Liver (tissue), 9 donors: ENCODE data around the gene VSIG4. TPM values are rescaled to one million over a fixed set of nuclear protein-coding genes. Genes with fewer than 3 reads are reported as not detected.

ENCODE experiments used
- DNase-seq: peaks from one replicate; pipeline ENCODE4 v3.0.0-alpha.2; 2017; ENCODE audit warnings: low spot score
- H3K27ac ChIP-seq, 2 donors: one replicate each; pipeline ENCODE4 v1.7.0; 2013; ENCODE audit warnings: inconsistent platforms in 2 of 2, low read length in 2 of 2, control low read depth in 1 of 2, low read depth in 1 of 2, mild to moderate bottlenecking in 1 of 2
- H3K27me3 ChIP-seq, 4 donors: one replicate each; pipeline versions ENCODE4 v1.6.1 to v1.7.0; 2013; ENCODE audit warnings: low read length in 3 of 4, inconsistent platforms in 1 of 4, mild to moderate bottlenecking in 1 of 4, moderate library complexity in 1 of 4; ENCODE audit not compliant: control insufficient read depth in 4 of 4, insufficient read depth in 4 of 4
- H3K36me3 ChIP-seq, 4 donors: one replicate each; pipeline versions ENCODE4 v1.6.1 to v1.7.0; 2013; ENCODE audit warnings: low read length in 3 of 4, mild to moderate bottlenecking in 3 of 4, low read depth in 1 of 4, moderate library complexity in 1 of 4; ENCODE audit not compliant: control insufficient read depth in 4 of 4, insufficient read depth in 3 of 4
- H3K4me1 ChIP-seq, 4 donors: one replicate each; pipeline versions ENCODE4 v1.6.1 to v1.7.0; 2013; ENCODE audit warnings: low read length in 3 of 4, mild to moderate bottlenecking in 3 of 4, moderate library complexity in 1 of 4; ENCODE audit not compliant: control insufficient read depth in 4 of 4, insufficient read depth in 4 of 4
- H3K4me3 ChIP-seq, 3 donors: one replicate each; pipeline versions ENCODE4 v1.6.1 to v1.7.0; 2013; ENCODE audit warnings: low read length in 3 of 3, control low read depth in 1 of 3, low read depth in 1 of 3, mild to moderate bottlenecking in 1 of 3
- H3K9ac ChIP-seq, 2 donors: one replicate each; pipeline ENCODE4 v1.7.0; 2013; ENCODE audit warnings: low read length in 2 of 2, mild to moderate bottlenecking in 2 of 2, moderate library complexity in 2 of 2, control low read depth in 1 of 2, low read depth in 1 of 2
- H3K9me3 ChIP-seq, 4 donors: one replicate each; pipeline versions ENCODE4 v1.6.1 to v1.7.0; 2013; ENCODE audit warnings: low read length in 3 of 4; ENCODE audit not compliant: control insufficient read depth in 4 of 4
- ATF3 ChIP-seq: IDR thresholded peaks from 2 replicates; pipeline ENCODE4 v1.6.1; 2016; ENCODE audit warnings: antibody characterized with exemption
- CTCF ChIP-seq: fragments of 150-350 bp; IDR thresholded peaks from 2 replicates; pipeline ENCODE4 v1.5.1; 2017; ENCODE audit warnings: improper control_type of control experiment, low read depth, low read length; ENCODE audit not compliant: missing input control
- EGR1 ChIP-seq, 2 donors: IDR thresholded peaks; 2 replicates each; pipeline ENCODE4 v1.6.1; 2016 to 2018; ENCODE audit warnings: antibody characterized with exemption in 2 of 2, low read depth in 2 of 2
- FOXA1 ChIP-seq: IDR thresholded peaks from 2 replicates; pipeline ENCODE4 v1.6.1; 2016; ENCODE audit warnings: antibody characterized with exemption
- FOXA2 ChIP-seq: IDR thresholded peaks from 2 replicates; pipeline ENCODE4 v1.6.1; 2016; ENCODE audit warnings: antibody characterized with exemption
- GABPA ChIP-seq, 2 donors: IDR thresholded peaks in 1 of 2; conservative IDR thresholded peaks in 1 of 2; 2 replicates each; pipeline ENCODE4 v1.6.1; 2016; ENCODE audit warnings: antibody characterized with exemption in 2 of 2, mild to moderate bottlenecking in 1 of 2, moderate library complexity in 1 of 2
- HNF4A ChIP-seq, 2 donors: conservative IDR thresholded peaks; 2 replicates each; pipeline ENCODE4 v1.6.1; 2016; ENCODE audit warnings: antibody characterized with exemption in 2 of 2, mild to moderate bottlenecking in 2 of 2
- HNF4G ChIP-seq: IDR thresholded peaks from 2 replicates; pipeline ENCODE4 v1.6.1; 2016; ENCODE audit warnings: antibody characterized with exemption
- JUND ChIP-seq, 2 donors: IDR thresholded peaks; 2 replicates each; pipeline ENCODE4 v1.6.1; 2016; ENCODE audit warnings: antibody characterized with exemption in 2 of 2
- MAX ChIP-seq: IDR thresholded peaks from 2 replicates; pipeline ENCODE4 v1.6.1; 2016; ENCODE audit warnings: antibody characterized with exemption
- NR2F2 ChIP-seq: IDR thresholded peaks from 2 replicates; pipeline ENCODE4 v1.6.1; 2016; ENCODE audit warnings: antibody characterized with exemption
- RAD21 ChIP-seq, 2 donors: IDR thresholded peaks; 2 replicates each; pipeline ENCODE4 v1.6.1; 2016; ENCODE audit warnings: antibody characterized with exemption in 2 of 2, mild to moderate bottlenecking in 2 of 2
- REST ChIP-seq: IDR thresholded peaks from 2 replicates; pipeline ENCODE4 v1.6.1; 2016; ENCODE audit warnings: antibody characterized with exemption, mild to moderate bottlenecking
- RXRA ChIP-seq, 2 donors: IDR thresholded peaks; 2 replicates each; pipeline ENCODE4 v1.6.1; 2017 to 2018; ENCODE audit warnings: antibody characterized with exemption in 2 of 2, mild to moderate bottlenecking in 1 of 2
- SP1 ChIP-seq: IDR thresholded peaks from 2 replicates; pipeline ENCODE4 v1.6.1; 2018; ENCODE audit warnings: antibody characterized with exemption, mild to moderate bottlenecking
- TAF1 ChIP-seq: conservative IDR thresholded peaks from 2 replicates; pipeline ENCODE4 v1.6.1; 2016; ENCODE audit warnings: antibody characterized with exemption, mild to moderate bottlenecking
- YY1 ChIP-seq: IDR thresholded peaks from 2 replicates; pipeline ENCODE4 v1.6.1; 2016; ENCODE audit warnings: antibody characterized with exemption, mild to moderate bottlenecking
- ZBTB33 ChIP-seq: IDR thresholded peaks from 2 replicates; pipeline ENCODE4 v1.6.1; 2016; ENCODE audit warnings: antibody characterized with exemption
- WGBS: extraction: QIAGEN DNeasy Blood & Tissue Kit; methylation state at CpG from one replicate; pipeline ENCODE4 v1.1.7; 2013; 5-methylcytosine and 5-hydroxymethylcytosine counted together
- polyA plus RNA-seq, 2 donors: library from polyadenylated mRNA; stranded (reverse) in 1 of 2; unstranded in 1 of 2; fragments of 200-250 nt in 1 of 2; fragments of >200 nt in 1 of 2; fragmentation: Nextera tagmentation in 1 of 2; extraction: Ambion mirVana in 1 of 2; gene quantifications; one replicate each; pipeline versions ENCODE4 v1.2.1 to v1.2.3, GENCODE V29; 2013 to 2015
- total RNA-seq, 2 donors: library from RNA; depleted of rRNA; stranded (reverse); fragments of >200 nt; gene quantifications; one replicate each; pipeline ENCODE4 v1.2.3, GENCODE V29; 2014
- donor health status: healthy.
- donor health status: healthy.
- donor health status: healthy.
- donor health status: healthy.
- donor health status: healthy.

The VSIG4 gene
- total and polyA plus RNA-seq, 4 donors: 16.7 to 38.9 (median 36.3) TPM

GRCh38 chrX:66012094-66012534 is 27.8 kb downstream of the VSIG4 start:
- 76% methylated on average over 1 of the region's 1 CpG for WGBS
- no peaks in the 10 kb centered on the region for H3K9me3 ChIP-seq
- no peak for DNase-seq
- H3K27ac ChIP-seq: peak overlapping the region in 1 of 2 donors; percentile 54
- H3K9ac ChIP-seq: no peak overlapping the region
- TF ChIP-seq MAX: no peak
- no peak for TF ChIP-seq YY1
- TF ChIP-seq SP1: peak; percentile 11
- peaks cover 0 to 3% (median 0%) of the 10 kb centered on the region in 4 donors for H3K4me1 ChIP-seq
- H3K36me3 ChIP-seq: no peaks in the 10 kb centered on the region
- no peak overlapping the region for H3K4me3 ChIP-seq
- no peaks in the 10 kb centered on the region for H3K27me3 ChIP-seq

GRCh38 chrX:66009231-66009845 is 30.5 kb downstream of the VSIG4 start:
- DNase-seq: no peak
- Histone ChIP-seq H3K27me3 (no peaks in the 10 kb centered on the region), H3K4me1 (peaks cover 0 to 4% (median 1%) of the 10 kb centered on the region in 4 donors), H3K9ac (no peak overlapping the region), H3K9me3 (no peaks in the 10 kb centered on the region), H3K36me3 (no peaks in the 10 kb centered on the region), H3K27ac (no peak overlapping the region), H3K4me3 (no peak overlapping the region)
- TF ChIP-seq RXRA (IDR thresholded peaks at IDR 0.05) (no peak), JUND (IDR thresholded peaks at IDR 0.05) (no peak), NR2F2 (no peak), ZBTB33 (no peak), RAD21 (IDR thresholded peaks at IDR 0.05) (no peak), FOXA2 (no peak), EGR1 (IDR thresholded peaks at IDR 0.05; ENCODE audit: low read depth in 2 of 2) (no peak), ATF3 (no peak), HNF4A (conservative IDR thresholded peaks at IDR 0.05) (no peak), YY1 (no peak), FOXA1 (no peak), HNF4G (no peak), TAF1 (no peak), MAX (no peak), GABPA (IDR thresholded peaks at IDR 0.05 in 1 of 2, conservative IDR thresholded peaks at IDR 0.05 in 1 of 2) (no peak), REST (no peak), CTCF (no peak), SP1 (no peak)
- WGBS: 94% methylated on average over 3 of the region's 3 CpGs
